ENCODE measurements around the gene MIDN.

Gene MIDN

DNA sequence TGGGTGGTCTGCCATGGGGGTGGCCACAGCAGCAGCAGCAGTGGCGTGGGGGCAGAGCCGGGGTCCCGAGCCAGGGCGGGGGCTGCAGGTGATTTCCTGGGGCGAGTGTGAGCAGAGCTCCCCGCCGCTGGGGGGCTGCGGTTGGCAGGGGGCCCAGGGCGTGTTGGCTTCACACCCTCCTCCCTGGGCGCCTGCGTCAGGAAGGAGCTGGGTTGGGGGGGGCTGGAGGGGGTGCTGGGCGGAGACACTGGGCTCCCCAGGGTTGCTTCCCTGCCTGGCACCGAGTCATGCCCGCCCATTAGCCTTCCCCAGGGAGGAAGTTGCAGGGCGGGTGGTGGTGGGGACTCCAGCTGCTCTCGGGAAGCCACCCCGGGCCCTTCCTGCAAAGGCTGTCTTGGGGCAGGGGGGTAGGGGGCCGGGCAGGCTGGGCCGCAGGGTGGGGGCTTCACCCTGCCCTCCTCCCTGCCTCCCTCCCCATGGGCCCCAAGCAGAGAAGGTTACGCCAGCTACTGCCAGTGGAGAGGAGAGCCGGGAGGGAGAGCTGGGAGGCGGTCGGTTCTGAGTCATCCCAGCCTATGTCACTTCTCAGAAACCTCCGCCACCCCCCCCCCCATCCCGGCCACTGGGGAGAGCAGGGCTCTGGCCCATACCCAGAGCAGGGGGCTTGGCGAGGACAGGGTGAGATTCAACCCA is 4.6 kb downstream of the MIDN start (continued):
- TF ChIP-seq ZNF416 (tag by site-specific recombination; IDR thresholded peaks at IDR 0.05): no peak
- TF ChIP-seq ZBTB7A (tag by site-specific recombination; IDR thresholded peaks at IDR 0.05; ENCODE audit: low read depth): no peak; the same call in 1 of the 2 replicates
- TF ChIP-seq ZNF792 (tag by site-specific recombination; IDR thresholded peaks at IDR 0.05): no peak
- no peak for TF ChIP-seq BCL11B (tag by site-specific recombination; IDR thresholded peaks at IDR 0.05; ENCODE audit: low read depth)
- peak; percentile 60; the same call in 1 of the 2 replicates for TF ChIP-seq ZNF629 (tag by site-specific recombination; IDR thresholded peaks at IDR 0.05)
- TF ChIP-seq ZNF366 (tag by site-specific recombination; conservative IDR thresholded peaks at IDR 0.05): peak; percentile 45; the same call in 1 of the 2 replicates
- no peak for TF ChIP-seq OVOL3 (tag by site-specific recombination; IDR thresholded peaks at IDR 0.05)
- TF ChIP-seq, protein P1, sequence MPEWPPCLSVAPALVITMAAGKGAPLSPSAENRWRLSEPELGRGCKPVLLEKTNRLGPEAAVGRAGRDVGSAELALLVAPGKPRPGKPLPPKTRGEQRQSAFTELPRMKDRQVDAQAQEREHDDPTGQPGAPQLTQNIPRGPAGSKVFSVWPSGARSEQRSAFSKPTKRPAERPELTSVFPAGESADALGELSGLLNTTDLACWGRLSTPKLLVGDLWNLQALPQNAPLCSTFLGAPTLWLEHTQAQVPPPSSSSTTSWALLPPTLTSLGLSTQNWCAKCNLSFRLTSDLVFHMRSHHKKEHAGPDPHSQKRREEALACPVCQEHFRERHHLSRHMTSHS (tag by site-specific recombination; IDR thresholded peaks at IDR 0.05): no peak
- TF ChIP-seq SP3 (tag by site-specific recombination; IDR thresholded peaks at IDR 0.05): peak; percentile 56
- no peak for TF ChIP-seq ZNF184 (tag by site-specific recombination; IDR thresholded peaks at IDR 0.05)
- 0 out of 2 replicates have a peak, but pooled peaks have one; percentile 18 for TF ChIP-seq ZNF76 (tag by site-specific recombination; IDR thresholded peaks at IDR 0.05; ENCODE audit: borderline replicate concordance, low read depth)
- TF ChIP-seq ZNF292 (tag by site-specific recombination; IDR thresholded peaks at IDR 0.05; ENCODE audit: borderline replicate concordance, low read depth): no peak
- TF ChIP-seq, protein P2, sequence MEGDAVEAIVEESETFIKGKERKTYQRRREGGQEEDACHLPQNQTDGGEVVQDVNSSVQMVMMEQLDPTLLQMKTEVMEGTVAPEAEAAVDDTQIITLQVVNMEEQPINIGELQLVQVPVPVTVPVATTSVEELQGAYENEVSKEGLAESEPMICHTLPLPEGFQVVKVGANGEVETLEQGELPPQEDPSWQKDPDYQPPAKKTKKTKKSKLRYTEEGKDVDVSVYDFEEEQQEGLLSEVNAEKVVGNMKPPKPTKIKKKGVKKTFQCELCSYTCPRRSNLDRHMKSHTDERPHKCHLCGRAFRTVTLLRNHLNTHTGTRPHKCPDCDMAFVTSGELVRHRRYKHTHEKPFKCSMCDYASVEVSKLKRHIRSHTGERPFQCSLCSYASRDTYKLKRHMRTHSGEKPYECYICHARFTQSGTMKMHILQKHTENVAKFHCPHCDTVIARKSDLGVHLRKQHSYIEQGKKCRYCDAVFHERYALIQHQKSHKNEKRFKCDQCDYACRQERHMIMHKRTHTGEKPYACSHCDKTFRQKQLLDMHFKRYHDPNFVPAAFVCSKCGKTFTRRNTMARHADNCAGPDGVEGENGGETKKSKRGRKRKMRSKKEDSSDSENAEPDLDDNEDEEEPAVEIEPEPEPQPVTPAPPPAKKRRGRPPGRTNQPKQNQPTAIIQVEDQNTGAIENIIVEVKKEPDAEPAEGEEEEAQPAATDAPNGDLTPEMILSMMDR (tag by site-specific recombination; IDR thresholded peaks at IDR 0.05): peak; percentile 54; the same call in 1 of the 2 replicates
- no peak for TF ChIP-seq ZNF10 (tag by site-specific recombination; IDR thresholded peaks at IDR 0.05)
- TF ChIP-seq ZNF660 (tag by site-specific recombination; IDR thresholded peaks at IDR 0.05): peak; percentile 39
- peak; percentile 73 for TF ChIP-seq IKZF3 (tag by site-specific recombination; IDR thresholded peaks at IDR 0.05)
- no peak for TF ChIP-seq ZNF768 (tag by site-specific recombination; IDR thresholded peaks at IDR 0.05)
- peak; percentile 63 for TF ChIP-seq SP7 (tag by site-specific recombination; IDR thresholded peaks at IDR 0.05)
- TF ChIP-seq, protein P3, sequence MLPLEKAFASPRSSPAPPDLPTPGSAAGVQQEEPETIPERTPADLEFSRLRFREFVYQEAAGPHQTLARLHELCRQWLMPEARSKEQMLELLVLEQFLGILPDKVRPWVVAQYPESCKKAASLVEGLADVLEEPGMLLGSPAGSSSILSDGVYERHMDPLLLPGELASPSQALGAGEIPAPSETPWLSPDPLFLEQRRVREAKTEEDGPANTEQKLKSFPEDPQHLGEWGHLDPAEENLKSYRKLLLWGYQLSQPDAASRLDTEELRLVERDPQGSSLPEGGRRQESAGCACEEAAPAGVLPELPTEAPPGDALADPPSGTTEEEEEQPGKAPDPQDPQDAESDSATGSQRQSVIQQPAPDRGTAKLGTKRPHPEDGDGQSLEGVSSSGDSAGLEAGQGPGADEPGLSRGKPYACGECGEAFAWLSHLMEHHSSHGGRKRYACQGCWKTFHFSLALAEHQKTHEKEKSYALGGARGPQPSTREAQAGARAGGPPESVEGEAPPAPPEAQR (tag by site-specific recombination; IDR thresholded peaks at IDR 0.05): no peak
- TF ChIP-seq ZNF777 (tag by site-specific recombination; IDR thresholded peaks at IDR 0.05; ENCODE audit: borderline replicate concordance): no peak
- TF ChIP-seq ZNF791 (tag by site-specific recombination; IDR thresholded peaks at IDR 0.05): no peak
- TF ChIP-seq, protein P4, sequence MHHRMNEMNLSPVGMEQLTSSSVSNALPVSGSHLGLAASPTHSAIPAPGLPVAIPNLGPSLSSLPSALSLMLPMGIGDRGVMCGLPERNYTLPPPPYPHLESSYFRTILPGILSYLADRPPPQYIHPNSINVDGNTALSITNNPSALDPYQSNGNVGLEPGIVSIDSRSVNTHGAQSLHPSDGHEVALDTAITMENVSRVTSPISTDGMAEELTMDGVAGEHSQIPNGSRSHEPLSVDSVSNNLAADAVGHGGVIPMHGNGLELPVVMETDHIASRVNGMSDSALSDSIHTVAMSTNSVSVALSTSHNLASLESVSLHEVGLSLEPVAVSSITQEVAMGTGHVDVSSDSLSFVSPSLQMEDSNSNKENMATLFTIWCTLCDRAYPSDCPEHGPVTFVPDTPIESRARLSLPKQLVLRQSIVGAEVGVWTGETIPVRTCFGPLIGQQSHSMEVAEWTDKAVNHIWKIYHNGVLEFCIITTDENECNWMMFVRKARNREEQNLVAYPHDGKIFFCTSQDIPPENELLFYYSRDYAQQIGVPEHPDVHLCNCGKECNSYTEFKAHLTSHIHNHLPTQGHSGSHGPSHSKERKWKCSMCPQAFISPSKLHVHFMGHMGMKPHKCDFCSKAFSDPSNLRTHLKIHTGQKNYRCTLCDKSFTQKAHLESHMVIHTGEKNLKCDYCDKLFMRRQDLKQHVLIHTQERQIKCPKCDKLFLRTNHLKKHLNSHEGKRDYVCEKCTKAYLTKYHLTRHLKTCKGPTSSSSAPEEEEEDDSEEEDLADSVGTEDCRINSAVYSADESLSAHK (tag by site-specific recombination; IDR thresholded peaks at IDR 0.05): peak; percentile 38; the same call in 1 of the 2 replicates
- TF ChIP-seq ZNF558 (tag by site-specific recombination; IDR thresholded peaks at IDR 0.05): no peak
- TF ChIP-seq ZNF830 (tag by site-specific recombination; IDR thresholded peaks at IDR 0.05; ENCODE audit: low read depth): no peak
- TF ChIP-seq, protein P5, sequence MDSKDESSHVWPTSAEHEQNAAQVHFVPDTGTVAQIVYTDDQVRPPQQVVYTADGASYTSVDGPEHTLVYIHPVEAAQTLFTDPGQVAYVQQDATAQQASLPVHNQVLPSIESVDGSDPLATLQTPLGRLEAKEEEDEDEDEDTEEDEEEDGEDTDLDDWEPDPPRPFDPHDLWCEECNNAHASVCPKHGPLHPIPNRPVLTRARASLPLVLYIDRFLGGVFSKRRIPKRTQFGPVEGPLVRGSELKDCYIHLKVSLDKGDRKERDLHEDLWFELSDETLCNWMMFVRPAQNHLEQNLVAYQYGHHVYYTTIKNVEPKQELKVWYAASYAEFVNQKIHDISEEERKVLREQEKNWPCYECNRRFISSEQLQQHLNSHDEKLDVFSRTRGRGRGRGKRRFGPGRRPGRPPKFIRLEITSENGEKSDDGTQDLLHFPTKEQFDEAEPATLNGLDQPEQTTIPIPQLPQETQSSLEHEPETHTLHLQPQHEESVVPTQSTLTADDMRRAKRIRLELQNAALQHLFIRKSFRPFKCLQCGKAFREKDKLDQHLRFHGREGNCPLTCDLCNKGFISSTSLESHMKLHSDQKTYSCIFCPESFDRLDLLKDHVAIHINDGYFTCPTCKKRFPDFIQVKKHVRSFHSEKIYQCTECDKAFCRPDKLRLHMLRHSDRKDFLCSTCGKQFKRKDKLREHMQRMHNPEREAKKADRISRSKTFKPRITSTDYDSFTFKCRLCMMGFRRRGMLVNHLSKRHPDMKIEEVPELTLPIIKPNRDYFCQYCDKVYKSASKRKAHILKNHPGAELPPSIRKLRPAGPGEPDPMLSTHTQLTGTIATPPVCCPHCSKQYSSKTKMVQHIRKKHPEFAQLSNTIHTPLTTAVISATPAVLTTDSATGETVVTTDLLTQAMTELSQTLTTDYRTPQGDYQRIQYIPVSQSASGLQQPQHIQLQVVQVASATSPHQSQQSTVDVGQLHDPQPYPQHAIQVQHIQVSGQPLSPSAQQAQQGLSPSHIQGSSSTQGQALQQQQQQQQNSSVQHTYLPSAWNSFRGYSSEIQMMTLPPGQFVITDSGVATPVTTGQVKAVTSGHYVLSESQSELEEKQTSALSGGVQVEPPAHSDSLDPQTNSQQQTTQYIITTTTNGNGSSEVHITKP (tag by site-specific recombination; IDR thresholded peaks at IDR 0.05): no peak
- TF ChIP-seq ZBTB8A (tag by site-specific recombination; IDR thresholded peaks at IDR 0.05): peak; percentile 91
- TF ChIP-seq KLF16 (tag by site-specific recombination; IDR thresholded peaks at IDR 0.05): peak; percentile 37; the same call in 1 of the 2 replicates
- TF ChIP-seq, protein P6, sequence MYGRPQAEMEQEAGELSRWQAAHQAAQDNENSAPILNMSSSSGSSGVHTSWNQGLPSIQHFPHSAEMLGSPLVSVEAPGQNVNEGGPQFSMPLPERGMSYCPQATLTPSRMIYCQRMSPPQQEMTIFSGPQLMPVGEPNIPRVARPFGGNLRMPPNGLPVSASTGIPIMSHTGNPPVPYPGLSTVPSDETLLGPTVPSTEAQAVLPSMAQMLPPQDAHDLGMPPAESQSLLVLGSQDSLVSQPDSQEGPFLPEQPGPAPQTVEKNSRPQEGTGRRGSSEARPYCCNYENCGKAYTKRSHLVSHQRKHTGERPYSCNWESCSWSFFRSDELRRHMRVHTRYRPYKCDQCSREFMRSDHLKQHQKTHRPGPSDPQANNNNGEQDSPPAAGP (tag by site-specific recombination; IDR thresholded peaks at IDR 0.05): peak; percentile 55; the same call in 1 of the 2 replicates
- no peak for TF ChIP-seq ZNF677 (tag by site-specific recombination; IDR thresholded peaks at IDR 0.05)
